GM12875 (cell line): ENCODE measurements around the gene NHS.

Experiments
- H3K4me3 ChIP-seq: one replicate; pipeline ENCODE4 v1.5.1; 2011; ENCODE audit warnings: low read depth, low read length, control low read depth
- CTCF ChIP-seq: IDR thresholded peaks from 2 replicates; pipeline ENCODE4 v1.5.1; 2011; ENCODE audit warnings: low read depth, mild to moderate bottlenecking, control low read depth, inconsistent platforms, low read length, moderate library complexity, borderline replicate concordance; ENCODE audit not compliant: insufficient read depth

Gene NHS

GRCh38 chrX:17668929-17669328 is 293.9 kb downstream of the NHS start:
- TF ChIP-seq CTCF = no peak
- no peak overlapping the region for H3K4me3 ChIP-seq

GRCh38 chrX:17669458-17669857 is 294.5 kb downstream of the NHS start:
- TF ChIP-seq CTCF = no peak
- H3K4me3 ChIP-seq = no peak overlapping the region

GRCh38 chrX:17669891-17670290 is 294.9 kb downstream of the NHS start:
- H3K4me3 ChIP-seq = no peak overlapping the region
- TF ChIP-seq CTCF = no peak

- no peak for TF ChIP-seq CTCF
- H3K4me3 ChIP-seq = no peak overlapping the region
Measured at GRCh38 chrX:17670874-17671273, 295.9 kb downstream of the NHS start.

- TF ChIP-seq CTCF = no peak
- H3K4me3 ChIP-seq = no peak overlapping the region
Measured at GRCh38 chrX:17674601-17675000, 299.6 kb downstream of the NHS start.

- no peak for TF ChIP-seq CTCF
- no peak overlapping the region for H3K4me3 ChIP-seq
Measured at GRCh38 chrX:17679261-17679660, 304.3 kb downstream of the NHS start.

- TF ChIP-seq CTCF = no peak
Measured at GRCh38 chrX:17679820-17680219, 304.8 kb downstream of the NHS start.

More at GRCh38 chrX:17679820-17680219, 304.8 kb downstream of the NHS start:
- no peak overlapping the region for H3K4me3 ChIP-seq
